ENCODE results near the gene LY6G5C. TPM values are rescaled to one million over a fixed set of nuclear protein-coding genes. Genes with fewer than 3 reads are reported as not detected.

The LY6G5C gene
- polyA plus RNA-seq, 1 donor (not counting 4 experiments of a cell fraction or from before 2014, with no cell fraction given): 0.58 TPM

DNA sequence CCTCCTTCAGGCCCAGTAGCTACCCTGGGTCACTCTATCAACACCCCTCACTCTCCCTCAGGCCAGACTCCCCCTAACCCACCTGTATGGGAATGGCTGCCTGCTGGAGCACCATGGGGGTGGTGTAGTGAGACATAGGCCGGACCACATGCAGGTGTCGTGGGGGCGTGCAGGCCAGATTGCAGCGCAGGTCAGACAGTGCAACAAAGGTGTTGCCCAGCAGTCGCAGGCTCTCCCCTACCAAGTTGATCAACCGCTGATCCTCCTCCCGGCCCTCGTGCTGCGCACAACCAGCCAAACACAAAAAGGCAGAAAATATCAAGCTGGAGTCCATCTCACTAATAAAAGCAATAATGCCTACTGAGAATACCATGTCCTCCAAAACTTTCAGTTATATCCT, 35.5 kb downstream of the LY6G5C start:
- Histone ChIP-seq H2AFZ (ENCODE audit: control insufficient read depth, low read length) (no peak overlapping the region), H3K9ac (ENCODE audit: control insufficient read depth, extremely low read depth, insufficient read depth, low read length) (no peak overlapping the region), H3K9me1 (ENCODE audit: control insufficient read depth, extremely low read depth, insufficient read depth, low read length) (no peaks in the 10 kb centered on the region), H3K36me3 (ENCODE audit: control insufficient read depth in 2 of 2, extremely low read depth in 1 of 2, insufficient read depth in 2 of 2, low read length in 2 of 2) (peaks cover 48 to 68% of the 10 kb centered on the region in 2 experiments), H3K27ac (ENCODE audit: control insufficient read depth, insufficient read depth, low read length) (no peak overlapping the region), H3K4me2 (ENCODE audit: control insufficient read depth, extremely low read depth, insufficient read depth, low read depth, low read length) (no peak overlapping the region), H3K4me3 (ENCODE audit: control insufficient read depth in 2 of 3, extremely low read depth in 1 of 3, insufficient read depth in 2 of 3, low read depth in 1 of 3, low read length in 3 of 3) (no peak overlapping the region), H3K79me2 (ENCODE audit: control insufficient read depth, insufficient read depth, low read length) (peaks cover 19% of the 10 kb centered on the region), H3K27me3 (ENCODE audit: control insufficient read depth, extremely low read depth, insufficient read depth, low read length) (no peaks in the 10 kb centered on the region), H3K9me3 (ENCODE audit: control insufficient read depth, low read depth, low read length) (no peaks in the 10 kb centered on the region), H3K4me1 (ENCODE audit: control insufficient read depth, extremely low read depth, insufficient read depth, low read length) (no peaks in the 10 kb centered on the region), H4K20me1 (ENCODE audit: control insufficient read depth, extremely low read depth, insufficient read depth, low read length) (peaks cover 4% of the 10 kb centered on the region)
- TF ChIP-seq EZH2 (IDR thresholded peaks at IDR 0.05; ENCODE audit: low read length): no peak
- TF ChIP-seq, protein P1, sequence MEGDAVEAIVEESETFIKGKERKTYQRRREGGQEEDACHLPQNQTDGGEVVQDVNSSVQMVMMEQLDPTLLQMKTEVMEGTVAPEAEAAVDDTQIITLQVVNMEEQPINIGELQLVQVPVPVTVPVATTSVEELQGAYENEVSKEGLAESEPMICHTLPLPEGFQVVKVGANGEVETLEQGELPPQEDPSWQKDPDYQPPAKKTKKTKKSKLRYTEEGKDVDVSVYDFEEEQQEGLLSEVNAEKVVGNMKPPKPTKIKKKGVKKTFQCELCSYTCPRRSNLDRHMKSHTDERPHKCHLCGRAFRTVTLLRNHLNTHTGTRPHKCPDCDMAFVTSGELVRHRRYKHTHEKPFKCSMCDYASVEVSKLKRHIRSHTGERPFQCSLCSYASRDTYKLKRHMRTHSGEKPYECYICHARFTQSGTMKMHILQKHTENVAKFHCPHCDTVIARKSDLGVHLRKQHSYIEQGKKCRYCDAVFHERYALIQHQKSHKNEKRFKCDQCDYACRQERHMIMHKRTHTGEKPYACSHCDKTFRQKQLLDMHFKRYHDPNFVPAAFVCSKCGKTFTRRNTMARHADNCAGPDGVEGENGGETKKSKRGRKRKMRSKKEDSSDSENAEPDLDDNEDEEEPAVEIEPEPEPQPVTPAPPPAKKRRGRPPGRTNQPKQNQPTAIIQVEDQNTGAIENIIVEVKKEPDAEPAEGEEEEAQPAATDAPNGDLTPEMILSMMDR (optimal IDR thresholded peaks at IDR 0.05 in 1 of 3, IDR thresholded peaks at IDR 0.05 in 1 of 3, conservative IDR thresholded peaks at IDR 0.05 in 1 of 3; ENCODE audit: extremely low read depth in 1 of 3, insufficient read depth in 2 of 3, low read length in 3 of 3): no peak
- FAIRE-seq: no peak
- no peak for DNase-seq (ENCODE audit: low read depth, low spot score)
- dilution Hi-C loops (cut with MboI; ENCODE audit: extremely low pct_ligation_motif_present, low sequenced_read_pairs): no loop called here

GRCh38 chr6:31643818-31644454, 36.9 kb downstream of the LY6G5C start:
- H3K9me1 ChIP-seq (ENCODE audit: control insufficient read depth, extremely low read depth, insufficient read depth, low read length): no peaks in the 10 kb centered on the region
- H3K4me1 ChIP-seq (ENCODE audit: control insufficient read depth, extremely low read depth, insufficient read depth, low read length): no peaks in the 10 kb centered on the region
- no peak overlapping the region for H3K4me2 ChIP-seq (ENCODE audit: control insufficient read depth, extremely low read depth, insufficient read depth, low read depth, low read length)
- H3K36me3 ChIP-seq (ENCODE audit: control insufficient read depth in 2 of 2, extremely low read depth in 1 of 2, insufficient read depth in 2 of 2, low read length in 2 of 2): peaks cover 45 to 65% of the 10 kb centered on the region in 2 experiments
- H3K27me3 ChIP-seq (ENCODE audit: control insufficient read depth, extremely low read depth, insufficient read depth, low read length): no peaks in the 10 kb centered on the region
- no peak overlapping the region for H2AFZ ChIP-seq (ENCODE audit: control insufficient read depth, low read length)
- no peaks in the 10 kb centered on the region for H4K20me1 ChIP-seq (ENCODE audit: control insufficient read depth, extremely low read depth, insufficient read depth, low read length)
- no peak for FAIRE-seq
- no peak for DNase-seq (ENCODE audit: low read depth, low spot score)
- no peak for TF ChIP-seq EZH2 (IDR thresholded peaks at IDR 0.05; ENCODE audit: low read length)
- TF ChIP-seq, protein P1 (optimal IDR thresholded peaks at IDR 0.05 in 1 of 3, IDR thresholded peaks at IDR 0.05 in 1 of 3, conservative IDR thresholded peaks at IDR 0.05 in 1 of 3; ENCODE audit: extremely low read depth in 1 of 3, insufficient read depth in 2 of 3, low read length in 3 of 3): no peak
- dilution Hi-C loops (cut with MboI; ENCODE audit: extremely low pct_ligation_motif_present, low sequenced_read_pairs): no loop called here
- no peak overlapping the region for H3K9ac ChIP-seq (ENCODE audit: control insufficient read depth, extremely low read depth, insufficient read depth, low read length)
- no peaks in the 10 kb centered on the region for H3K9me3 ChIP-seq (ENCODE audit: control insufficient read depth, low read depth, low read length)
- H3K4me3 ChIP-seq (ENCODE audit: control insufficient read depth in 2 of 3, extremely low read depth in 1 of 3, insufficient read depth in 2 of 3, low read depth in 1 of 3, low read length in 3 of 3): no peak overlapping the region
- H3K27ac ChIP-seq (ENCODE audit: control insufficient read depth, insufficient read depth, low read length): no peak overlapping the region
- peaks cover 5% of the 10 kb centered on the region for H3K79me2 ChIP-seq (ENCODE audit: control insufficient read depth, insufficient read depth, low read length)

All from keratinocyte (primary cell).